NCI-H226 (cell line): ENCODE measurements around the gene NIP7.
"Not testable (repeated sequence)": the region's sequence is repeated elsewhere in the genome, so short reads cannot be mapped to it uniquely, and the experiment has no call there.

Source experiments
- DNase-seq: peaks from one replicate; pipeline ENCODE4 v3.0.0-alpha.2; 2015

Gene NIP7

GRCh38 chr16:69339289-69340094 lies at the start of gene NIP7, which contains the start of gene COG8:
TSS of gene NIP7 (plus strand) at chr16:69339772. CDS start at chr16:69339830, 58 bp downstream.
TSS of gene COG8 (minus strand) at chr16:69339564. CDS start at chr16:69339552, 12 bp downstream.
- DNase-seq, result peak; percentile 98

DNA sequence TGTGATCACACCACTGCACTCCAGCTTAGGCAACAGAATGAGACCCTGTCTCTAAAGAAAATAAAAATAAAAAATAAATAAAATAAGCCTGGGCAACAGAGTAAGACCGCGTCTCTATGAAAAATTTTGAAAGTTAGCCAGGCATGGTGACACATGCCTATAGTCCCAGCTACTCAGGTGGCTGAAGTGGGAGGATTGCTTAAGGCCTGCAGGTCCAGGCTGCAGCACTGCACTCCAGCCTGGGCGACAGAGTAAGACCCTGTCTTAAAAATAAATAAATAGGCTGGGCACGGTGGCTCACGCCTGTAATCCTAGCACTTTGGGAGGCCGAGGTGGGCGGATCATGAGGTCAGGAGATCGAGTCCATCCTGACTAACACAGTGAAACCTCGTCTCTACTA lies 47.9 kb upstream of the NIP7 start:
- DNase-seq, result not testable (repeated sequence)

DNA sequence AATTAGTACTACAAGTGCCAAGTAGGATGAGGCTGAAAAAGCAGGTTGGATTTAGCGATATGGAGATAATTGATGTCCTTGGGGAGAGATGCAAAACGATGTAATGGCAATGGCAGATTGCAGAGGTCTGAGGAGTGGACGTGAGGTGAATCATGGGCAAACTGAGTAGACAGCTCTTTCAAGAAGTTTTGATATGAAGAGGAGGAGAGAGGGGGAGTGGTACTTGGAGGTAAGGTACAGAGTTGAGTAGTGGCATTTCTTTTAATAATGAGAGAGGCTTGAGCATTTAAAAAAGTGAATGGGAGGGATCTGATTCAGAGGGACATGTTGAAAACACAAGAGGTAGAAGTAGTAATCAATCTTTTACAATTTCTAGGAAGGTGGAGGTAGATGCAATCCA lies 46.2 kb upstream of the NIP7 start:
- DNase-seq, result no peak

DNA sequence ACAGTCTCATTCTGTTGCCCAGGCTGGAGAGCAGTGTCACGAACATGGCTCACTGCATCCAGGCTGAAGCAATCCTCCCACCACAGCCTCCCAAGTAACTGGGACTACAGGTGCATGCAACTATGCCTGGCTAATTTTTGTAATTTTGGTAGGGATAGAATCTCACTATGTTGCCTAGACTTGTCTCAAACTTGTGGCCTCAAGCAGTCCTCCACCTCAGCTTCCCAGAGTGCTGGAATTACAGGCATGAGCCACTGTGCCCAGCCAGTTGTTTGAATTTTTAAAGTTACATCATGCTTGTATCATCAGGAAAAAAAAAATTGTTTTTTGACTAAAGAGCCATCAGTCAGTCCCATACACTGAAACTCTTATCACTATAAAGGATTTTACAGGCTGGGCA lies 45.5 kb upstream of the NIP7 start:
- no peak for DNase-seq

DNA sequence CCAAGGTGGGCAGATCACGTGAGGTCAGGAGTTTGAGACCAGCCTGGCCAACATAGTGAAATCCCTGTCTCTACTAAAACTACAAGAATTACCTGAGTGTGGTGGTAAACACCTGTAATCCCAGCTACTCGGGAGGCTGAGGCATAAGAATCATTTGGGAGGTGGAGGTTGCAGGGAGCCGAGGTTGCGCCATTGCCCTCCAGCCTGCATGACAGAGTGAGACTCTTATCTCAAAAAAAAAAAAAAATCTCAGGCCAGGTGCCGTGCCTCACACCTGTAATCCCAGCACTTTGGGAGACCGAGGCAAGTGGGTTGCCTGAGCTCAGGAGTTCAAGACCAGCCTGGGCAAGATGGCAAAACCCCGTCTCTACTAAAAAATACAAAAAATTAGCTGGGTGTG lies 42.8 kb upstream of the NIP7 start:
- not testable (repeated sequence) for DNase-seq

DNA sequence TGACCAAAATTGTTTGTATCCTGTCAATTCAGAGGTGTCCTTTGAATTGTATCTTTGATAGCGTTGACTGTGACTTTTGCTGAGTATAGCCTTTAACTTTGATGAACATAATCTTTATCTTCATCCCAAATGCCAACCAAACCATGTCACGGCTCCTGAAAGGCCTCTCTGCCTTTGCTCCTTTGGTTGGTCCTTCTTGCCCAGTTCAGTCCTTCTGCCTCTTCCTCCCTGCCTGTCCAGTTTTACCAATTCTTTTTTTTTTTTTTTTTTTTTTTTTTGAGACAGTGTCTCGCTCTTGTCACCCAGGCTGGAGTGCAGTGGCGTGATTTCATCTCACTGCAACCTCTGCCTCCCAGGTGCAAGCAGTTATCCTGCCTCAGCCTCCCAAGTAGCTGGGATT lies 41.3 kb upstream of the NIP7 start:
- DNase-seq, result no peak

DNA sequence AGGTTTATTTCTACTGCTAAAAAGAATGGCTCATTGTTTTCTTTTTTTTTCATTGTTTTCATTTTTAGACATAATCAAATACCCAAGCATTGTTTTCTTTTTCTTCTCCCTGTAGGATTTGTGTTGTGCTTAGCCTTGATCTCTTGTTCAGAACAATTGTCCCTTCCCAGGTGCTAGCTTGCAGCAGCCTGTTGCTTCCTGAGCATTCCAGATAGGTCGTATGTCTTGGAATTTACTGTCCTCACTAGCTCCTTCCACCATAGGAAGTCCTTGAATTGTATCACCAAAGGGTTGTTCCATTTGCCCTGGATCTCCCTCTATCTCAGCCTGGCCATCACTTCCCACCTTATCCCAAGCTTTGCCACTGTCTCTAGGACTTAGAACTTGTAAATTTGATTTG lies 38.4 kb upstream of the NIP7 start:
- DNase-seq, result no peak

GRCh38 chr16:69301861-69302260 lies 37.7 kb upstream of the NIP7 start:
- no peak for DNase-seq

GRCh38 chr16:69302301-69302700 lies 37.3 kb upstream of the NIP7 start:
- no peak for DNase-seq

GRCh38 chr16:69306031-69306430 lies 33.5 kb upstream of the NIP7 start:
- DNase-seq, result no peak

DNA sequence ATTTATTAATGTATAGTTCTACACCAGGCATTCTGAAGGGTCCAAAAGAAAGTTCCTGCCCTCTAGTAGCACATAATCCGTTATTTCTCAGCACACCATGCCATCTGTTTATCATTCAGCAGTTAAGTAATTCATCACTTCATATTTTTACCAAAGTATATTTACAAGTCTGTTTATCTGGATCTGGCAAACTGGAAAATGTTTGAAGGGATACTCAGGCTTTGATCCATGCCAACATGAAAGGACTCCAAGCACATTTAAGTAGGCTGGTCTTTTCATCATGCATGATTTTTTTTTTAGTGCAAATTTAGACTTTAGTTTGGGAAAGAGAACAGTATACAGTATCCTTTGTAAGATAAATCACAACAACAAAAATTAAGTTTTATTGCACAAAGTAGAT lies 32.5 kb upstream of the NIP7 start:
- no peak for DNase-seq

DNA sequence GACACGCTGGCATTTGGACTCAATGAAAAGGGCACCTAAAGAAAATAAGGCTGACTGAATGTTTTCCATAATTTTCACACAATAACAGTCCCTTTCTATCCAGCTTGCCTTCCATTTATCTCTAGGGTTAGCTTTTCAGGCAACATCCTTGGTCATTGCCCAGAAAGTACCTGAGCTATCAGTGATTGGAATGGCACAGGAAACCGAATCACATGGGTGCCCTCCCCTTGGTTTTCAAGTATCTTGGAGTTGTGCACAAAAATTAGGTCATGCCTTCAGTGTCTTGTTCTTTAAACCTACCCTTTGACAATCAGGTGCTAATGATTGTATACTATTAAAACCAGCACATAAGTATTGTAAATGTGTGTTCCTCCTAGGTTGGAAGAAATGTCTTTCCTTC lies 31.7 kb upstream of the NIP7 start:
- DNase-seq, result no peak

GRCh38 chr16:69309316-69309715 lies 30.3 kb upstream of the NIP7 start:
- DNase-seq, result no peak

GRCh38 chr16:69310653-69311532 lies 28.7 kb upstream of the NIP7 start, which contains the start of gene VPS4A:
TSS of gene VPS4A (plus strand) at chr16:69311350. CDS start at chr16:69311512, 162 bp downstream.
- peak; percentile 87 for DNase-seq

DNA sequence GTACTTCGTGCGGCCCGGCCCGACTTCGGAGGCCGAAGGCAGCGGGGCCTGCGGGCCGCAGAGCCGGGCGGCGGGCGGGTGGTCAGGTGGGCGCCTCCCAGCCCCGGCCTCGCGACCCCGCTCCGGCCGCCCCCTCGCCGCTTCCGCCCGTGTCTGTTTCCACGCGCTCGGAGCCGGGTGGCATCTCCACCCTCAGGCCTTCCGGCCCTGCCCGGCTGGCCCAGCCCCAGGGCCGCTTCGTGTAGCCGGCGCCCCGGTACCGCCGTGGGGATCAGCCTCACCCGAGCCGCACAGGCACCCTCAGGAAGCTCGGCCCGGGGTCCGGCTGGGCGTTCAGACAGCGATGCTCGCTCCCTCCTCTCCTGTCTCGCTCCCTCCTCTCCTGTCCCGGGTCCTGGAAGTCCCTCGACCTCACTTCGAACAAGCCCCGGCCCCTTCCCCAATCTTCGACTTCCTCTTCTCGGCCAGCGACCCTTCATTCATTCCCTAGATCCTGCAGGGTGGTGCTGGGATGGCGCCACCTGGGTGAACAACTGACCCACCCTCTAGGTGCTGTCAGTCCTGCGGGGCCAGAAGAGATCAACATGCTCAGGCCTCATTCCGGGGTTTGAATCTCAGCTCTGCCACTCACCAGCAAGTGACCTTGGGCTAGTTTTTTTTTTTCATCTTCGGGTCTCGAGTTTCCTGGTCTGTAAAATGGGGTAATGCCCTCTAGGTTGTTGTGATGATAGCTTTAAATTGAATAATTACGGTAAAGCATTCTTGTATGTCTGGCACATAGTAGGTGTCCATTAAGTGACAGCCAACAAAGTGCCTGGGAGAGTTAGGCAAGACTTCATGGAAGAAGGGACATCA lies 27.8 kb upstream of the NIP7 start:
- no peak for DNase-seq

- DNase-seq, result no peak
Measured at GRCh38 chr16:69313469-69313868, 26.1 kb upstream of the NIP7 start.

DNA sequence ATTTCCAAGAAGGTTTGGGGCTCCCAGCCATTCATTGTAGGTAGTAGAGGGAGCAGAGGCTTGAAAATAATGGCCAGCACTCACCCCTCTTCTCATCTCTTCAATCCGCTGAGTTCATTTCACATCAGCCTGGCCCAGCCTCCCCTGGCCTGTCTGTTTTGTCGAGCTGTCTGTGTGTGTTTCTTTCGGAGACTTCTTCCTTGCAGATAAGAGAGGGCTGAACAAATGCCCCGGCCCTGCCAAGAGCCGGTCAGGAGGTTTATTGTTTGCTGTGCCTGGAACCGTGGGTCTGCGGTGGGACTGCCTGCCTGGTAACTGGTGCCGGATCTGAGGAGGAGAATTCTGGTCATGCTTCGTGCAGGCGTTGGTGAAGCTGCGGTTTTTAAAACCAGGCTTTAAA lies 25.0 kb upstream of the NIP7 start:
- no peak for DNase-seq

DNA sequence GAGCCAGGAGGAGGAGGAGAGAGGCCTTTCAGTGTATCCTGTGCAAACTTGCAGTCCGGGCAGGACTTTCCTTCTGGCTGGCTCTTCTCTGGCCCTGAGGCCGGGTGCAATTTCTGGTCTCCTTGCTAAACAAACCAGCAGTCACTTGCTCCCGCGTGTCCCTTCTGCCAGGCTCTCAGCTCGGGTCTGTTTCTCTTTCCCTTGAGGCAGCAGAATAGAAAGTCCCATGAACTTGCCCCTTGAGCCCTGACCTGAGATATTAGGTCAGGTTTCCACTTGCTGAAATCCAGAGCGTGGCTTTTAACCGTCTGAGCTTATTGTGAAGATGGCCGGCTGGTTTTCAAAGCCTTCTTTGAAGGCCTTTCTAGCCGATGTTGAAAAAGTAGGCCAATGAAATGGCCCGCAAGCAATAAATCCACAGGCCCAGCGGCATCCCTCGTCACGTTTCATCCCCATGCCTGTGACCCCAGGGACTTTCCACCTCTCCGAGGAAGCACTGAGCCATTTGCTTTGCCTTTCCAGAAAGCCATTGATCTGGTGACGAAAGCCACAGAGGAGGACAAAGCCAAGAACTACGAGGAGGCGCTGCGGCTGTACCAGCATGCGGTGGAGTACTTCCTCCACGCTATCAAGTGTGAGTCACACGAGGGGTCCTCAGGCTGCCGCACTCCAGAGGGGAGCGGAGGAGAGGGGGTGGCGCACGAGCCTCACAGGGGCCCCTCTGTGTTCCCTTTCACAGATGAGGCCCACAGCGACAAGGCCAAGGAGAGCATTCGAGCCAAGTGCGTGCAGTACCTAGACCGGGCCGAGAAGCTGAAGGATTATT lies 23.9 kb upstream of the NIP7 start:
- DNase-seq, result no peak

DNA sequence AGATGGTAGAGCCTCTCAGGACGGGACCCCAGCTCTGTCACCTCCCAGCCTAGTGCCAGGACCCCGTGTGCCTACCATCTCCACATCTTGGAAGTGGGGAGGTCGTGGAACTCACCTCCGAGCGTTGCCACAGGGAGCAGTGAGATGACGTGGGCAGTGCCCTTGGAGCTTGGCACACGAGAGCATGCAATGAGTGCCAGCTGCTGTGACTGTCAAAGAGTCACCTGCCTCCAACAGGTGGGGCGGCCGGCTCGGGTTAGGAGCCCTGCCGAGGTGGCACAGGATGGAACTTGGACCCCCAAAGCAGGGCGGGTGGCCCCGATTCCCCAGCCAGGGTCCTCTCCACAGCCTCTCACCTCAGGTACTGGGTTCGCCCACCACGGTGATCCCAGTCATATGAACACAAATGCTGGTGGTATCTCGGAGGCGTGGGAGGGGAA lies 23.0 kb upstream of the NIP7 start:
- DNase-seq, result no peak

DNA sequence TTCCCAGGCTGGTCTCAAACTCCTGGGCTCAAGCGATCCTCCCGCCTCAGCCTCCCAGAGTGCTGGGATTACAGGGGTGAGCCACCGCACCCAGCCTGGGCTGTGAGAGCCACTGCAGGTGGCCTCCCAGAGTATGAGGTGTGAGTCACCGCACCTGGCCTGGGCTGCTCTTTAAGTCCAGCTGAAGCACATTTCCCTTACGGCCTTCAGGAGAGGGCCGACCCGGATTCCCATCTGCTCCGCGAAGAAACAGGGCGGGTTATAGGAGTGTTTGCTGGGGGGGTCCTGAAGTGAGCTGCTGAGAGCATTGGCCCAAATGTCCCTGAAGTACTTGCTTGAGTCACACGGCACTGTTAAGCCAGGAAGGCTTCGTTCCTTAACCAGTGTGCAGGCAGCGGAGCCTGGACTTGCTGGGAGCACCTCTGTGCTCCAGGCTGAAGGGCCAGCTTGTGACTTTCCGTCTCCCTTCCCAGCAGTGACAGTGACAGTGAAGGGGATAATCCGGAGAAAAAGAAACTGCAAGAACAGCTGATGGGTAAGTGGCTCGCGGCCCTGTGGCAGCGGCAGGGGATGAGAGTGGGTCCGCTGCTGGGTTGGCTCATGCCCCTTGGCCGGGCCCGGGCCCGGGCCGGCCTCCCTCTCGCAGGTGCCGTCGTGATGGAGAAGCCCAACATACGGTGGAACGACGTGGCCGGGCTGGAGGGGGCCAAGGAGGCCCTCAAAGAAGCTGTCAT lies 21.2 kb upstream of the NIP7 start:
- DNase-seq, result no peak

- DNase-seq, result no peak
Measured at GRCh38 chr16:69318911-69319289, 20.7 kb upstream of the NIP7 start.
